ENCODE data around the gene MYO5B. TPM values are rescaled to one million over a fixed set of nuclear protein-coding genes. Genes with fewer than 3 reads are reported as not detected.

MYO5B gene
- total RNA-seq, 1 donor from 2014 or later = 0.07 TPM

GRCh38 chr18:50196261-50196660, 1.3 kb upstream of the MYO5B start:
- H3K4me1 Mint-ChIP-seq = peaks cover 4% of the 10 kb centered on the region
- peaks cover 69% of the 10 kb centered on the region for H3K27me3 Mint-ChIP-seq
- H3K36me3 Mint-ChIP-seq (ENCODE audit: low read depth) = no peaks in the 10 kb centered on the region
- peaks cover 3% of the 10 kb centered on the region for H3K9me3 Mint-ChIP-seq
- H3K27ac Mint-ChIP-seq = no peak overlapping the region
- DNase-seq = no peak
- H3K4me3 Mint-ChIP-seq = peak overlapping the region; percentile 36
- intact Hi-C loops (cut with micrococcal nuclease) = loop anchor here (10.0 kb wide), 1 partner anchor 191 kb away; no protein-coding TSS in a partner anchor

GRCh38 chr18:50195689-50196088, 742 bp upstream of the MYO5B start:
- intact Hi-C loops (cut with micrococcal nuclease) = loop anchor here (10.0 kb wide), 1 partner anchor 191 kb away; no protein-coding TSS in a partner anchor
- peaks cover 71% of the 10 kb centered on the region for H3K27me3 Mint-ChIP-seq
- peak overlapping the region; percentile 44 for H3K27ac Mint-ChIP-seq
- peak overlapping the region; percentile 68 for H3K4me3 Mint-ChIP-seq
- H3K36me3 Mint-ChIP-seq (ENCODE audit: low read depth) = no peaks in the 10 kb centered on the region
- DNase-seq = no peak
- H3K4me1 Mint-ChIP-seq = peaks cover 4% of the 10 kb centered on the region
- H3K9me3 Mint-ChIP-seq = no peaks in the 10 kb centered on the region

GRCh38 chr18:50193796-50194630, 934 bp downstream of the MYO5B start:
- intact Hi-C loops (cut with micrococcal nuclease) = loop anchor here (10.0 kb wide), 1 partner anchor 189 kb away; no protein-coding TSS in a partner anchor
- DNase-seq = no peak
- H3K4me3 Mint-ChIP-seq = peak overlapping the region; percentile 46
- no peaks in the 10 kb centered on the region for H3K36me3 Mint-ChIP-seq (ENCODE audit: low read depth)
- no peak overlapping the region for H3K27ac Mint-ChIP-seq
- peaks cover 66% of the 10 kb centered on the region for H3K27me3 Mint-ChIP-seq
- no peaks in the 10 kb centered on the region for H3K9me3 Mint-ChIP-seq
- H3K4me1 Mint-ChIP-seq = peaks cover 11% of the 10 kb centered on the region

GRCh38 chr18:50192995-50193795, 1.8 kb downstream of the MYO5B start:
- Mint-ChIP-seq H3K4me1 (peaks cover 11% of the 10 kb centered on the region), H3K36me3 (ENCODE audit: low read depth) (no peaks in the 10 kb centered on the region), H3K4me3 (no peak overlapping the region), H3K27me3 (peaks cover 62% of the 10 kb centered on the region), H3K27ac (no peak overlapping the region), H3K9me3 (no peaks in the 10 kb centered on the region)
- intact Hi-C loops (cut with micrococcal nuclease) = loop anchor here (10.0 kb wide), 1 partner anchor 188 kb away; no protein-coding TSS in a partner anchor
- DNase-seq = no peak

- H3K36me3 Mint-ChIP-seq (ENCODE audit: low read depth) = no peaks in the 10 kb centered on the region
- no peak overlapping the region for H3K4me3 Mint-ChIP-seq
- H3K27me3 Mint-ChIP-seq = peaks cover 49% of the 10 kb centered on the region
- intact Hi-C loops (cut with micrococcal nuclease) = loop anchor here (10.0 kb wide), 1 partner anchor 186 kb away; no protein-coding TSS in a partner anchor
- H3K9me3 Mint-ChIP-seq = no peaks in the 10 kb centered on the region
- peaks cover 11% of the 10 kb centered on the region for H3K4me1 Mint-ChIP-seq
- no peak overlapping the region for H3K27ac Mint-ChIP-seq
- no peak for DNase-seq
Observed at GRCh38 chr18:50190926-50191325, 4.0 kb downstream of the MYO5B start.

GRCh38 chr18:50190236-50190635, 4.7 kb downstream of the MYO5B start:
- Mint-ChIP-seq H3K27me3 (peaks cover 42% of the 10 kb centered on the region), H3K4me3 (no peak overlapping the region), H3K4me1 (peaks cover 11% of the 10 kb centered on the region), H3K27ac (no peak overlapping the region), H3K36me3 (ENCODE audit: low read depth) (no peaks in the 10 kb centered on the region), H3K9me3 (no peaks in the 10 kb centered on the region)
- intact Hi-C loops (cut with micrococcal nuclease) = loop anchor here (10.0 kb wide), 1 partner anchor 185 kb away; no protein-coding TSS in a partner anchor
- DNase-seq = no peak

GRCh38 chr18:50189160-50189559, 5.8 kb downstream of the MYO5B start:
- DNase-seq = no peak
- Mint-ChIP-seq H3K4me3 (no peak overlapping the region), H3K4me1 (peaks cover 11% of the 10 kb centered on the region), H3K9me3 (no peaks in the 10 kb centered on the region), H3K27me3 (peaks cover 41% of the 10 kb centered on the region), H3K36me3 (ENCODE audit: low read depth) (no peaks in the 10 kb centered on the region), H3K27ac (no peak overlapping the region)
- intact Hi-C loops (cut with micrococcal nuclease) = no loop called here

- H3K27ac Mint-ChIP-seq = no peak overlapping the region
- H3K27me3 Mint-ChIP-seq = peaks cover 39% of the 10 kb centered on the region
- no peaks in the 10 kb centered on the region for H3K9me3 Mint-ChIP-seq
- H3K4me3 Mint-ChIP-seq = no peak overlapping the region
- no peaks in the 10 kb centered on the region for H3K36me3 Mint-ChIP-seq (ENCODE audit: low read depth)
- no peak for DNase-seq
- H3K4me1 Mint-ChIP-seq = peaks cover 9% of the 10 kb centered on the region
- intact Hi-C loops (cut with micrococcal nuclease) = no loop called here
Observed at GRCh38 chr18:50188652-50189051, 6.3 kb downstream of the MYO5B start.

- Mint-ChIP-seq H3K4me1 (peaks cover 9% of the 10 kb centered on the region), H3K36me3 (ENCODE audit: low read depth) (no peaks in the 10 kb centered on the region), H3K27ac (no peak overlapping the region), H3K4me3 (no peak overlapping the region), H3K9me3 (no peaks in the 10 kb centered on the region), H3K27me3 (peaks cover 31% of the 10 kb centered on the region)
- no peak for DNase-seq
- intact Hi-C loops (cut with micrococcal nuclease) = no loop called here
Observed at GRCh38 chr18:50187659-50188058, 7.3 kb downstream of the MYO5B start.

GRCh38 chr18:50186385-50186784, 8.6 kb downstream of the MYO5B start:
- intact Hi-C loops (cut with micrococcal nuclease) = no loop called here
- no peak overlapping the region for H3K4me3 Mint-ChIP-seq

GRCh38 chr18:50183556-50183955, 11.4 kb downstream of the MYO5B start:
- Mint-ChIP-seq H3K27ac (no peak overlapping the region), H3K4me3 (no peak overlapping the region), H3K4me1 (peaks cover 2% of the 10 kb centered on the region), H3K36me3 (ENCODE audit: low read depth) (no peaks in the 10 kb centered on the region), H3K9me3 (no peaks in the 10 kb centered on the region), H3K27me3 (peaks cover 16% of the 10 kb centered on the region)
- intact Hi-C loops (cut with micrococcal nuclease) = no loop called here
- DNase-seq = no peak

More at GRCh38 chr18:50186385-50186784, 8.6 kb downstream of the MYO5B start:
- no peak for DNase-seq
- Mint-ChIP-seq H3K9me3 (no peaks in the 10 kb centered on the region), H3K27me3 (peaks cover 24% of the 10 kb centered on the region), H3K36me3 (ENCODE audit: low read depth) (no peaks in the 10 kb centered on the region), H3K27ac (no peak overlapping the region), H3K4me1 (peaks cover 9% of the 10 kb centered on the region)

GRCh38 chr18:50182511-50182910, 12.4 kb downstream of the MYO5B start:
- no peak overlapping the region for H3K4me3 Mint-ChIP-seq
- no peak for DNase-seq
- H3K9me3 Mint-ChIP-seq = no peaks in the 10 kb centered on the region
- intact Hi-C loops (cut with micrococcal nuclease) = no loop called here
- H3K36me3 Mint-ChIP-seq (ENCODE audit: low read depth) = no peaks in the 10 kb centered on the region
- no peak overlapping the region for H3K27ac Mint-ChIP-seq
- peaks cover 2% of the 10 kb centered on the region for H3K4me1 Mint-ChIP-seq
- peaks cover 21% of the 10 kb centered on the region for H3K27me3 Mint-ChIP-seq

- H3K9me3 Mint-ChIP-seq = no peaks in the 10 kb centered on the region
- peaks cover 25% of the 10 kb centered on the region for H3K27me3 Mint-ChIP-seq
- H3K4me1 Mint-ChIP-seq = peaks cover 2% of the 10 kb centered on the region
- intact Hi-C loops (cut with micrococcal nuclease) = no loop called here
- H3K27ac Mint-ChIP-seq = no peak overlapping the region
- no peak for DNase-seq
- H3K36me3 Mint-ChIP-seq (ENCODE audit: low read depth) = no peaks in the 10 kb centered on the region
- H3K4me3 Mint-ChIP-seq = no peak overlapping the region
Observed at GRCh38 chr18:50181590-50181989, 13.4 kb downstream of the MYO5B start.

GRCh38 chr18:50179465-50179864, 15.5 kb downstream of the MYO5B start:
- Mint-ChIP-seq H3K27ac (no peak overlapping the region), H3K36me3 (ENCODE audit: low read depth) (no peaks in the 10 kb centered on the region), H3K4me1 (peaks cover 2% of the 10 kb centered on the region), H3K4me3 (no peak overlapping the region), H3K27me3 (peaks cover 36% of the 10 kb centered on the region), H3K9me3 (no peaks in the 10 kb centered on the region)
- DNase-seq = no peak
- intact Hi-C loops (cut with micrococcal nuclease) = no loop called here
